Panc1 (cell line): ENCODE results near the gene LRBA. TPM values are rescaled to one million over a fixed set of nuclear protein-coding genes. Genes with fewer than 3 reads are reported as not detected.

Experiments used
- ATAC-seq: fragments of 200-7000 bp; cut with Tn5 transposase; 2 replicates; pipeline ENCODE4 v1.9.1; 2020; ENCODE audit warnings: mild to moderate bottlenecking, moderate library complexity
- BruUV-seq: library from RNA; stranded (reverse); fragments of 400-500 nt; replicated peaks from 2 replicates; lab custom pipeline; 2021; lab: Mats Ljungman, UMichigan
- CTCF ChIA-PET: fragments of 300-600 bp; sonication (Branson Sonifier 250); formaldehyde crosslinking; loops from one replicate; lab custom pipeline; 2022; ENCODE audit warnings: antibody characterized with exemption; lab: Charles Lee
- POLR2A ChIA-PET: fragments of 300-600 bp; sonication (Branson Sonifier 250); formaldehyde crosslinking; loops from one replicate; lab custom pipeline; 2022; ENCODE audit warnings: antibody characterized with exemption; lab: Charles Lee
- DNase-seq: peaks from one replicate; pipeline ENCODE4 v3.0.0-alpha.2; 2010; ENCODE audit warnings: low read depth, low spot score
- H3K27ac ChIP-seq: 2 replicates; pipeline ENCODE4 v1.5.1; 2011; ENCODE audit warnings: mild to moderate bottlenecking, low read length, inconsistent platforms
- H3K27me3 ChIP-seq: fragments of 200-500 bp; sonication (Bioruptor generic); 2 replicates; pipeline ENCODE4 v1.6.0; 2014; ENCODE audit warnings: low read length, inconsistent platforms; ENCODE audit not compliant: control insufficient read depth, insufficient read depth
- H3K36me3 ChIP-seq: fragments of 200-500 bp; sonication (Bioruptor generic); 2 replicates; pipeline ENCODE4 v1.5.1; 2014; ENCODE audit warnings: inconsistent platforms, mild to moderate bottlenecking, low read length, moderate library complexity; ENCODE audit not compliant: control insufficient read depth, insufficient read depth
- H3K4me1 ChIP-seq: 2 replicates; pipeline ENCODE4 v1.5.1; 2011; ENCODE audit warnings: inconsistent platforms, mild to moderate bottlenecking, low read length, moderate library complexity; ENCODE audit not compliant: control insufficient read depth, insufficient read depth
- H3K4me3 ChIP-seq, 2 experiments: 2 replicates each; pipeline ENCODE4 v1.5.1; 2011 to 2012; ENCODE audit warnings: low read depth in 2 of 2, low read length in 2 of 2, mild to moderate bottlenecking in 2 of 2, inconsistent platforms in 1 of 2, moderate library complexity in 1 of 2
- H3K9me3 ChIP-seq: fragments of 200-500 bp; sonication (Bioruptor generic); 2 replicates; pipeline ENCODE4 v1.5.1; 2014; ENCODE audit warnings: low read depth, mild to moderate bottlenecking, inconsistent platforms, low read length, moderate library complexity; ENCODE audit not compliant: control insufficient read depth, insufficient read depth
- POLR2AphosphoS5 ChIP-seq: IDR thresholded peaks from 2 replicates; pipeline ENCODE4 v1.6.1; 2012; ENCODE audit warnings: mild to moderate bottlenecking, low read depth, low read length, moderate library complexity
- REST ChIP-seq, 2 experiments: IDR thresholded peaks; 2 replicates each; pipeline ENCODE4 v1.6.1; 2011 to 2012; ENCODE audit warnings: low read depth in 2 of 2, control low read depth in 1 of 2, low read length in 1 of 2, mild to moderate bottlenecking in 1 of 2, moderate library complexity in 1 of 2; ENCODE audit not compliant: insufficient read depth in 1 of 2
- SIN3A ChIP-seq: IDR thresholded peaks from 2 replicates; pipeline ENCODE4 v1.6.1; 2012; ENCODE audit warnings: low read depth, mild to moderate bottlenecking, low read length, moderate library complexity, borderline replicate concordance; ENCODE audit not compliant: insufficient read depth
- TCF7L2 ChIP-seq: IDR thresholded peaks from 2 replicates; pipeline ENCODE4 v1.6.1; 2011; ENCODE audit warnings: mild to moderate bottlenecking, low read depth, low read length, inconsistent platforms
- in situ Hi-C: cut with HindIII; loops from 2 replicates; pipeline ENCODE4 v1.10.0; 2016; ENCODE audit warnings: low sequenced_read_pairs, low pct_unique_long_range_greater_than_20kb
- intact Hi-C: fragments of 100-400 bp; cut with micrococcal nuclease; formaldehyde crosslinking; loops from one replicate; pipeline ENCODE4 v1.10.0; 2022; ENCODE audit not compliant: unreplicated experiment
- total RNA-seq: library from RNA; stranded (reverse); gene quantifications from one replicate; pipeline ENCODE4 v1.2.1, GENCODE V29; 2021; ENCODE audit not compliant: unreplicated experiment
- TF ChIP-seq, protein P1 (sequence below): fragments of 450-650 bp; IDR thresholded peaks from 2 replicates; pipeline ENCODE4 v1.5.1; 2017; ENCODE audit warnings: mild to moderate bottlenecking

LRBA gene
- total RNA-seq, 1 experiment from 2014 or later: 26.4 TPM

DNA sequence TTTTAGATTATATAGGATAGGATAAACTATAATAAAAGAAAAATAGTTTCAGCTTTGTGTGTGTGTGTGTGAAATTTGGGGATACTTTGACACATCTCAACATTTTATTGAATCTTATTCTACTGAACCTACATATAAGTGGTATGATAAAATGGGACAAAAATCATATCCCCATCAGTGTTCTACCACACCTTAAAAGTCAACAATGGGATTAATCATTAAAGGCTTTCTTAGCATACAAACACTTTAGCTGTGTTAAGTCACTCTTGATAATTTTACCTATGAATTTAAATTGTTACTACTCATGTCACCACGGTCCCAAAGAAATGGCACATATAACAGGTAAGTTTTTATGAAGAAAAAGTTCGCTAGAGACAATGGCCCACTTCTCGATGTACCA lies 37.7 kb upstream of the LRBA start:
- H3K36me3 ChIP-seq: no peaks in the 10 kb centered on the region
- H3K4me1 ChIP-seq: no peaks in the 10 kb centered on the region
- intact Hi-C loops: no loop called here
- H3K27me3 ChIP-seq: no peaks in the 10 kb centered on the region
- no peak overlapping the region for H3K4me3 ChIP-seq
- ATAC-seq: no peak
- DNase-seq: no peak
- CTCF ChIA-PET: no interaction called here
- POLR2A ChIA-PET: no interaction called here
- no TSS peak for BruUV-seq
- no peak for TF ChIP-seq POLR2AphosphoS5
- TF ChIP-seq TCF7L2: no peak
- TF ChIP-seq REST (IDR thresholded peaks at IDR 0.05; ENCODE audit: insufficient read depth in 1 of 2, low read depth in 2 of 2, low read length in 1 of 2): no peak
- TF ChIP-seq SIN3A: no peak
- TF ChIP-seq, protein P1, sequence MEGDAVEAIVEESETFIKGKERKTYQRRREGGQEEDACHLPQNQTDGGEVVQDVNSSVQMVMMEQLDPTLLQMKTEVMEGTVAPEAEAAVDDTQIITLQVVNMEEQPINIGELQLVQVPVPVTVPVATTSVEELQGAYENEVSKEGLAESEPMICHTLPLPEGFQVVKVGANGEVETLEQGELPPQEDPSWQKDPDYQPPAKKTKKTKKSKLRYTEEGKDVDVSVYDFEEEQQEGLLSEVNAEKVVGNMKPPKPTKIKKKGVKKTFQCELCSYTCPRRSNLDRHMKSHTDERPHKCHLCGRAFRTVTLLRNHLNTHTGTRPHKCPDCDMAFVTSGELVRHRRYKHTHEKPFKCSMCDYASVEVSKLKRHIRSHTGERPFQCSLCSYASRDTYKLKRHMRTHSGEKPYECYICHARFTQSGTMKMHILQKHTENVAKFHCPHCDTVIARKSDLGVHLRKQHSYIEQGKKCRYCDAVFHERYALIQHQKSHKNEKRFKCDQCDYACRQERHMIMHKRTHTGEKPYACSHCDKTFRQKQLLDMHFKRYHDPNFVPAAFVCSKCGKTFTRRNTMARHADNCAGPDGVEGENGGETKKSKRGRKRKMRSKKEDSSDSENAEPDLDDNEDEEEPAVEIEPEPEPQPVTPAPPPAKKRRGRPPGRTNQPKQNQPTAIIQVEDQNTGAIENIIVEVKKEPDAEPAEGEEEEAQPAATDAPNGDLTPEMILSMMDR: no peak
- H3K27ac ChIP-seq: no peak overlapping the region
- in situ Hi-C loops: no loop called here
- no peaks in the 10 kb centered on the region for H3K9me3 ChIP-seq

GRCh38 chr4:151049430-151049884 lies 34.4 kb upstream of the LRBA start:
- POLR2A ChIA-PET: no interaction called here

More at GRCh38 chr4:151049430-151049884, 34.4 kb upstream of the LRBA start:
- H3K27ac ChIP-seq: no peak overlapping the region
- no peaks in the 10 kb centered on the region for H3K4me1 ChIP-seq
- ATAC-seq: no peak
- H3K27me3 ChIP-seq: no peaks in the 10 kb centered on the region
- H3K9me3 ChIP-seq: no peaks in the 10 kb centered on the region
- no peak for DNase-seq
- no peaks in the 10 kb centered on the region for H3K36me3 ChIP-seq
- intact Hi-C loops (no loop called here), in situ Hi-C loops (no loop called here)
- H3K4me3 ChIP-seq: no peak overlapping the region
- BruUV-seq: no TSS peak
- CTCF ChIA-PET: no interaction called here
- no peak for TF ChIP-seq TCF7L2
- no peak for TF ChIP-seq REST (IDR thresholded peaks at IDR 0.05; ENCODE audit: insufficient read depth in 1 of 2, low read depth in 2 of 2, low read length in 1 of 2)
- no peak for TF ChIP-seq POLR2AphosphoS5
